Measurements from ENCODE around the gene RABL6. TPM values are rescaled to one million over a fixed set of nuclear protein-coding genes. Genes with fewer than 3 reads are reported as not detected.
"Not testable (repeated sequence)": the region's sequence is repeated elsewhere in the genome, so short reads cannot be mapped to it uniquely, and the experiment has no call there.

Gene RABL6
- polyA plus RNA-seq, 2 donors: 46.5 to 61.7 TPM

DNA sequence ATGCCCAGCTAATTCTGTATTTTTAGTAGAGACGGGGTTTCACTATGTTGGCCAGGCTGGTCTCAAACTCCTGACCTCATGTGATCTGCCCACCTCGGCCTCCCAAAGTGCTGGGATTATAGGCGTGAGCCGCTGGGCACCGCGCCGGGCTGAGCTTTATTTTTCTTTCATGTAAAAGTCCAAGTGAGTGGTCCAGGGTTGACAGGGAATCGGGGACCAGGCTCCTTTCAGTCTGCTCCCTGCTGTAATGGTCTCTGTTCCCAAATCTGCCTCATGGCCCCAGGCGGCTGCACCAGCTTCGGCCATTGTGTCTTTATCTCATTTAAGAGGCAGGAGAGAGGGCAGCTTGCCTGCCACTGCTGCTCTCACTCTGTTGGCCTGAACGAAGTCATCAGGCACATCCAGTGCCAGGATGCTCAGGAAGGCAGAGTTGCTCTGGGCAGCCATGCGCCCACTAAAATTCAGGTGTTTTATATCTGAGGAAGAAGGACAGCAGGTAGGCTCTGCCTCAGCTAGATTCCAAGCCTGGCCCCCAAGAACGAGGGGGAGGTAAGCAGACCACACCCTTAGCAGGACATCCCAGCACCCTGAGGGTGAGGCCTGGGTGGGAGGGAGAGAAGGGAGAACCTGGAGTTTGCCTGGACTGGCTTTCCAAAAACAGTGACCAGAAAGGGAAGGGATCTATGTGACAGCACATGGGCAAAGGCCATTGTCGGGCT lies 13.3 kb upstream of the RABL6 start:
- no peak overlapping the region for H3K27ac ChIP-seq (ENCODE audit: low read depth in 2 of 2, low read length in 1 of 2)
- H3K27me3 ChIP-seq (ENCODE audit: control insufficient read depth in 1 of 2, insufficient read depth in 2 of 2, low read length in 2 of 2): no peaks in the 10 kb centered on the region
- peaks cover 0 to 3% of the 10 kb centered on the region in 2 donors for H3K36me3 ChIP-seq (ENCODE audit: control insufficient read depth in 2 of 2, insufficient read depth in 2 of 2, low read length in 1 of 2)
- no peaks in the 10 kb centered on the region for H3K9me3 ChIP-seq (ENCODE audit: control insufficient read depth in 2 of 2, insufficient read depth in 1 of 2, low read depth in 1 of 2, low read length in 1 of 2)
- 85 to 87% methylated on average over 14 of the region's 14 CpGs for WGBS, 2 donors
- H3K4me3 ChIP-seq (ENCODE audit: low read depth in 1 of 2, low read length in 2 of 2): no peak overlapping the region
- H3K4me1 ChIP-seq (ENCODE audit: control insufficient read depth in 2 of 2, insufficient read depth in 2 of 2, low read length in 1 of 2): peaks cover 11 to 15% of the 10 kb centered on the region in 2 donors

DNA sequence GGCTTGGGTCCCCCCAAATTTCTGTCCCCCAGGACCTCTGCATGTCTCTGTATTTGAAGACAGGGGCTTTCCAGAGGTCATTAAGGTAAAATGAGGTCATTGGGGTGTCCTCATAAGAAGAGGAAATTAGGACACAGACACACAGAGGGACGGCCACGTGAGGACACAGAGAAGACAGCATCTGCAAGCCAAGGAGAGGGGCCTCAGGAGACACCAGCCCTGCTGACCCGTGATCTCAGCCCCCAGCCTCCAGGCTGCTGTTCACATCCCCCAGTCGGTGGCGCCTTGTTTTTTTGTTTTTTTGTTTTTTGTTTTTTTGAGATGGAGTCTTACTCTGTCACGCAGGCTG lies 12.8 kb upstream of the RABL6 start:
- no peaks in the 10 kb centered on the region for H3K9me3 ChIP-seq (ENCODE audit: control insufficient read depth in 2 of 2, insufficient read depth in 1 of 2, low read depth in 1 of 2, low read length in 1 of 2)
- H3K27ac ChIP-seq (ENCODE audit: low read depth in 2 of 2, low read length in 1 of 2): no peak overlapping the region
- H3K27me3 ChIP-seq (ENCODE audit: control insufficient read depth in 1 of 2, insufficient read depth in 2 of 2, low read length in 2 of 2): no peaks in the 10 kb centered on the region
- peaks cover 14 to 19% of the 10 kb centered on the region in 2 donors for H3K4me1 ChIP-seq (ENCODE audit: control insufficient read depth in 2 of 2, insufficient read depth in 2 of 2, low read length in 1 of 2)
- 77 to 82% methylated on average over 6 of the region's 6 CpGs for WGBS, 2 donors
- H3K36me3 ChIP-seq (ENCODE audit: control insufficient read depth in 2 of 2, insufficient read depth in 2 of 2, low read length in 1 of 2): peaks cover 0 to 3% of the 10 kb centered on the region in 2 donors
- H3K4me3 ChIP-seq (ENCODE audit: low read depth in 1 of 2, low read length in 2 of 2): no peak overlapping the region

DNA sequence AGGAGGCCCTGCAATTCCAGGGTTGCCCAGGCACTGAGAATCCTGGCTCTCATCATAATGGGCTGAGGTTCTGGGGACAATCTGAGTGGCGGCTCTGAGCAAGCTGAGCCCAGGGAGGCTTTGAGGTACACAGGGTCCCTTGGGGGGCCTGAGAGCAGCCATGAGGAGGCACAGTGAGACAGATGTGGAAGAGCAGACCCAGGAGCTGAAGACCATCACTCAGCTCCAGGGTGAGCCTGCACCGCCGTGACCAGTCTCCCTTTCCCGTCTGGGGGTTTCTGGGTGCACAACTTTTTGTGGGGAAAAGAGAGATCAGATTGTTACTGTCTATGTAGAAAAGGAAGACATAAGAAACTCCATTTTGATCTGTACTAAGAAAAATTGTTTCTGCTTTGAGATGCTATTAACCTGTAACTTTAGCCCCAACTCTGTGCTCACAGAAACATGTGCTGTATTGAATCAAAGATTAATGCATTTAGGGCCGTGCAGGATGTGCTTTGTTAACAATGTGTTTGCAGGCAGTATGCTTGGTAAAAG lies 11.4 kb upstream of the RABL6 start, which contains the start of gene CCDC183:
CCDC183 (plus strand) TSS at position 101 of the 537 bp plus-strand sequence; CDS start at position 161, 60 bp downstream.
- peaks cover 0 to 3% of the 10 kb centered on the region in 2 donors for H3K36me3 ChIP-seq (ENCODE audit: control insufficient read depth in 2 of 2, insufficient read depth in 2 of 2, low read length in 1 of 2)
- no peak within 1 kb of the TSS for H3K4me3 ChIP-seq (ENCODE audit: low read depth in 1 of 2, low read length in 2 of 2)
- H3K4me1 ChIP-seq (ENCODE audit: control insufficient read depth in 2 of 2, insufficient read depth in 2 of 2, low read length in 1 of 2): peaks cover 17 to 23% of the 10 kb centered on the region in 2 donors
- 46 to 48% methylated on average over 5 of the region's 5 CpGs for WGBS, 2 donors
- no peak within 1 kb of the TSS for H3K27ac ChIP-seq (ENCODE audit: low read depth in 2 of 2, low read length in 1 of 2)
- H3K9me3 ChIP-seq (ENCODE audit: control insufficient read depth in 2 of 2, insufficient read depth in 1 of 2, low read depth in 1 of 2, low read length in 1 of 2): no peaks in the 10 kb centered on the region
- no peaks in the 10 kb centered on the region for H3K27me3 ChIP-seq (ENCODE audit: control insufficient read depth in 1 of 2, insufficient read depth in 2 of 2, low read length in 2 of 2)

DNA sequence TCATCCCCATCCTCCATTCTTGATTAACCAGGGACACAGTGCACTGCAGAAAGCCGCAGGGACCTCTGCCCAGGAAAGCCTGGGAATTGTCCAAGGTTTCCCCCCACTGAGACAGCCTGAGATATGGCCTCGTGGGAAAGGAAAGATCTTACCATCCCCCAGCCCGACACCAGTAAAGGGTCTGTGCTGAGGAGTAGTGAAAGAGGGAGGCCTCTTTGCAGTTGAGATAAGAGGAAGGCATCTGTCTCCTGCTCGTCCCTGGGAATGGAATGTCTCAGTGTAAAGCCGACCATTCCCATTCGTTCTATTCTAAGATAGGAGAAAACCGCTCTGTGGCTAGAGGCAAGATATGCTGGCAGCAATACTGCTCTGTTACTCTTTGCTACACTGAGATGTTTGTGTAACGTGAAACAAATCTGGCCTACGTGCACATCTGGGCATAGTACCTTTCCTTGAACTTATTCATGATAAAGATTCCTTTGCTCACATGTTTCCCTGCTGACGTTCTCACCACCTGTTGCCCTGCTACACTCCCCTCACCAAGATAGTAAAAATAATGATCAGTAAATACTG lies 10.9 kb upstream of the RABL6 start:
- not testable (repeated sequence) for H3K9me3 ChIP-seq (ENCODE audit: control insufficient read depth in 2 of 2, insufficient read depth in 1 of 2, low read depth in 1 of 2, low read length in 1 of 2); H3K27me3 ChIP-seq (ENCODE audit: control insufficient read depth in 1 of 2, insufficient read depth in 2 of 2, low read length in 2 of 2); H3K4me3 ChIP-seq (ENCODE audit: low read depth in 1 of 2, low read length in 2 of 2); H3K36me3 ChIP-seq (ENCODE audit: control insufficient read depth in 2 of 2, insufficient read depth in 2 of 2, low read length in 1 of 2); H3K27ac ChIP-seq (ENCODE audit: low read depth in 2 of 2, low read length in 1 of 2)
- WGBS, 2 donors: 9 to 10% methylated on average over 10 of the region's 10 CpGs
- peaks cover 16 to 23% of the 10 kb centered on the region in 2 donors for H3K4me1 ChIP-seq (ENCODE audit: control insufficient read depth in 2 of 2, insufficient read depth in 2 of 2, low read length in 1 of 2)

DNA sequence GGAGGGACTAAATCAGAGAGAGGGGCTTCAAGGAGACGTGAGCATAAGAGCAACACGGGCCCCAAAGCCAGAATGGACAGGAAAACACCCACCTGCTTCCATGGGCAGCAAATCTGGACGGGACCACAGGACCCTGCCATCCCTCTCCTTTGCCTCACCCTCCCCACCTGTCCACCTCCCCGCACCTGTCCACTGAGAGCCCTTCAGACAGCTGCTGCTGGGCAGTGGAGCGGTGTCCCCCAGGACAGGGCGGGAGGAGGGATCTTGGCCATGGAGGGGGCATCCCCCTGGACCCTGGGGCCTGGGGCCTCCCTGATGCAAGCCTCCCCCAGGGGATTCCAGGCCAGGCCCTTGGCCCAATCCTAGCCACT lies 9.1 kb upstream of the RABL6 start:
- 64 to 74% methylated on average over 6 of the region's 6 CpGs for WGBS, 2 donors
- Histone ChIP-seq H3K4me3 (ENCODE audit: low read depth in 1 of 2, low read length in 2 of 2) (no peak overlapping the region), H3K4me1 (ENCODE audit: control insufficient read depth in 2 of 2, insufficient read depth in 2 of 2, low read length in 1 of 2) (peaks cover 10 to 16% of the 10 kb centered on the region in 2 donors), H3K27ac (ENCODE audit: low read depth in 2 of 2, low read length in 1 of 2) (no peak overlapping the region), H3K36me3 (ENCODE audit: control insufficient read depth in 2 of 2, insufficient read depth in 2 of 2, low read length in 1 of 2) (peaks cover 0 to under 1% of the 10 kb centered on the region in 2 donors), H3K9me3 (ENCODE audit: control insufficient read depth in 2 of 2, insufficient read depth in 1 of 2, low read depth in 1 of 2, low read length in 1 of 2) (no peaks in the 10 kb centered on the region), H3K27me3 (ENCODE audit: control insufficient read depth in 1 of 2, insufficient read depth in 2 of 2, low read length in 2 of 2) (no peaks in the 10 kb centered on the region)

DNA sequence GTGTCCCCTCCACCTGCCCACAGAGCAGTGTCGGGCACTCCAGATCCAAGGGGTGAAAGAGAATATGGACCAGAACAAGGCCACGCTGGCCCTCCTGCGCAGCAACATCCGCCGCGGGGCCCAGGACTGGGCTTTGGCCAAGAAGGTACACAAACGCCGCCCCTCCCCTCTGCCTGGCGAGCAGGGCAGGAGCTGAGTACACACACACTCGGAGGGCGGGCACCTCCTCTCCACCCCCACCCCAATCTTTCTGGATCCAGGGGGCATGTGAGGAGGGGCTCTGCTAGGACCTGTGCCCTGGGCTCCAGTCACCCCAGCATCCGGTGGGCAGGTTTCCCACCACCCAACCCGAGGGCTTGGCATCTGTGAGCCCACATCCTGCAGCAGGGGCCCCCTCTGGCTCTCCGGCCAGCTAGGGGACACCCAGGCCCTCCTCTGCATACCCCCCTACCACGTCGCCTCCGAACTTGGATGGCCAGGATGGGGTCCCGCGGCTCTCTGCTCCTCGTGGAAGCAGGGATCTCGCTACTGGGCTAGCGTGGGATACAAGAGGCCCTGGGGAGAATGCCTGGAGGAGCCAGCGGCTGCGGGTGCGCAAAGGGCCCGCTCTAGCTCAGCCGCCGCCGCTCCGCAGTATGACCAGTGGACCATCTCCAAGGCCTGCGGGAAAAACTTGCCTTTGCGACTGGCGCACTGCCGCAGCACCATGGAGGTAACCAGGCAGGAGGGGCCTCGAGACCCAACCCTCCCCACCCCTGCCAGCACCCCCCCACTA lies 8.5 kb upstream of the RABL6 start:
- peak overlapping the region; percentile 13 to 18 for H3K4me3 ChIP-seq (ENCODE audit: low read depth in 1 of 2, low read length in 2 of 2)
- H3K9me3 ChIP-seq (ENCODE audit: control insufficient read depth in 2 of 2, insufficient read depth in 1 of 2, low read depth in 1 of 2, low read length in 1 of 2): no peaks in the 10 kb centered on the region
- H3K4me1 ChIP-seq (ENCODE audit: control insufficient read depth in 2 of 2, insufficient read depth in 2 of 2, low read length in 1 of 2): peaks cover 10 to 21% of the 10 kb centered on the region in 2 donors
- peak overlapping the region in 1 of 2 donors; percentile 3 for H3K27ac ChIP-seq (ENCODE audit: low read depth in 2 of 2, low read length in 1 of 2)
- 17 to 20% methylated on average over 35 of the region's 35 CpGs for WGBS, 2 donors
- H3K36me3 ChIP-seq (ENCODE audit: control insufficient read depth in 2 of 2, insufficient read depth in 2 of 2, low read length in 1 of 2): no peaks in the 10 kb centered on the region
- H3K27me3 ChIP-seq (ENCODE audit: control insufficient read depth in 1 of 2, insufficient read depth in 2 of 2, low read length in 2 of 2): no peaks in the 10 kb centered on the region

DNA sequence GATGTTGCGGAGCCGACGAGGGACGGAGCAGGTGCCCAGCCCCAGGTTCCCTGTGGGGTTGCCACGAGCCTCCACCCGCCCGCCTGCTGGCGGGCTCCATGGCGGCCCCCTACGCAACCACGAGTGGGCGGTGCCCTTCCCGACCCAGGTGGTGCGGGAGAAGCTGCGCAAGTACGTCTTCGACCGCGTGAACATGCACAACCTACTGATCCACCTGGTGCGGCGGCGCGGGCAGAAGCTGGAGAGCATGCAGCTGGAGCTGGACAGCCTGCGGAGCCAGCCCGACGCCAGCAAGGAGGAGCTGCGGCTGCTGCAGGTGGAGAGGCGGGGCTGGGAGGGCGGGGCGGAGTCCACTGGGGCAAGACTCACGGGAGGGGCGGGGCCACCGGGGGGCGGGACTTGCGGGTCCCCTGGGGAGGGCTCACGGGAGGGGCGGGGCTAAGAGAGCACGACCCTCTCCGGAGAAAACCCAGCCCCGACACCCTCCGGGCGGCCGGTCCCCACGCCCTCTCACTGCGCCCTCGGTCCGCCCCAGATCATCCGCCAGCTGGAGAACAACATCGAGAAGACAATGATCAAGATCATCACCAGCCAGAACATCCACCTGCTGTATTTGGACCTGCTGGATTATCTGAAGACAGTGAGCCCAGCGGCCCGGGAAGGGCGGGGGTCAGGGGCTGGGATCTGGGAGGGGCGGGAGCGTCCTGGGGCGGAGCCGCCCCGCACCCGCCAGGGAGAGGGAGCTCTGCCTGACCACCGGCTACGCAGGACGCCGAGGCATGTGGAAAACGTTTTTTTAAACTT lies 7.7 kb upstream of the RABL6 start:
- H3K9me3 ChIP-seq (ENCODE audit: control insufficient read depth in 2 of 2, insufficient read depth in 1 of 2, low read depth in 1 of 2, low read length in 1 of 2): no peaks in the 10 kb centered on the region
- 1% methylated on average over 57 to 63 of the region's 63 CpGs for WGBS, 2 donors
- H3K36me3 ChIP-seq (ENCODE audit: control insufficient read depth in 2 of 2, insufficient read depth in 2 of 2, low read length in 1 of 2): no peaks in the 10 kb centered on the region
- H3K4me1 ChIP-seq (ENCODE audit: control insufficient read depth in 2 of 2, insufficient read depth in 2 of 2, low read length in 1 of 2): peaks cover 13 to 28% of the 10 kb centered on the region in 2 donors
- no peaks in the 10 kb centered on the region for H3K27me3 ChIP-seq (ENCODE audit: control insufficient read depth in 1 of 2, insufficient read depth in 2 of 2, low read length in 2 of 2)
- peak overlapping the region; percentile 13 to 18 for H3K4me3 ChIP-seq (ENCODE audit: low read depth in 1 of 2, low read length in 2 of 2)
- peak overlapping the region; percentile 16 to 58 for H3K27ac ChIP-seq (ENCODE audit: low read depth in 2 of 2, low read length in 1 of 2)

DNA sequence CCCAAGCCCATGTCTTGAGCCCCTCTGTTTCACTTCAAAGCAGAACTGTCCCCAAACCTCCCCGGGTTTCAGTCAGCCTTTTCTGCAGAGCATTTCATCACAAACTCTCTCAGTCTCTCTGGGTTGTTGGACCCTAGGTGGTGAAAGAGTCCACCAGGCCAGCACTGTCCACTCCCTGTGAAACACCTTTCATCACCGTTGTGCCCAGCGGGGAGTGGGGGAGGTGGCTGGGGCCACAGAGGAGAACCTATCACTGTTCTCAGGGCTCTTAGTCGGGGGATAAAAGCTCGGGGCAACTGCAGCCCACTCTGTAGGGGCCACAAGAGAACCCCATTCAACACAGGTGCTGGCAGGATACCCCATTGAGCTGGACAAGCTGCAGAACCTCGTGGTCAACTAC lies 5.4 kb upstream of the RABL6 start:
- no peaks in the 10 kb centered on the region for H3K27me3 ChIP-seq (ENCODE audit: control insufficient read depth in 1 of 2, insufficient read depth in 2 of 2, low read length in 2 of 2)
- H3K36me3 ChIP-seq (ENCODE audit: control insufficient read depth in 2 of 2, insufficient read depth in 2 of 2, low read length in 1 of 2): no peaks in the 10 kb centered on the region
- no peak overlapping the region for H3K4me3 ChIP-seq (ENCODE audit: low read depth in 1 of 2, low read length in 2 of 2)
- no peaks in the 10 kb centered on the region for H3K9me3 ChIP-seq (ENCODE audit: control insufficient read depth in 2 of 2, insufficient read depth in 1 of 2, low read depth in 1 of 2, low read length in 1 of 2)
- 79 to 82% methylated on average over 6 of the region's 6 CpGs for WGBS, 2 donors
- H3K4me1 ChIP-seq (ENCODE audit: control insufficient read depth in 2 of 2, insufficient read depth in 2 of 2, low read length in 1 of 2): peaks cover 17 to 40% of the 10 kb centered on the region in 2 donors
- no peak overlapping the region for H3K27ac ChIP-seq (ENCODE audit: low read depth in 2 of 2, low read length in 1 of 2)

DNA sequence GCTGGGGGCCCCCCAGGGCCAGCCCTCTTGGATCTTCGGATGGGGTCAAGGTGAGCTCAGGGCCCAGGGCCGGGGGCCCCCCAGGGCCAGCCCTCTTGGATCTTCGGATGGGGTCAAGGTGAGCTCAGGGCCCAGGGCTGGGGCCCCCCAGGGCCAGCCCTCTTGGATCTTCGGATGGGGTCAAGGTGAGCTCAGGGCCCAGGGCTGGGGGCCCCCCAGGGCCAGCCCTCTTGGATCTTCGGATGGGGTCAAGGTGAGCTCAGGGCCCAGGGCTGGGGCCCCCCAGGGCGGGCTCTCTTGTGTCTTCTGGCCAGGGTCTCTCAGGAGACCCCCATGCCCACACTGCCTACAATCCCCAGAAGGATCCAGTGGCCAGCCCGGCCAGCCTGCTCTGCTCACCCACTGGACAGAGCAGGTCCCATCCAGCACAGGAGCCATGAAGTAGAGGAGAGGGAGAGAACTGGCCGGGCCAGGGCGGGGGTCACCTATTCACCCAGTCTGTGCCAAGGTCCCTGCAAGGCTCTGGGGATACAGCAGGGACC lies 4.7 kb upstream of the RABL6 start:
- H3K9me3 ChIP-seq (ENCODE audit: control insufficient read depth in 2 of 2, insufficient read depth in 1 of 2, low read depth in 1 of 2, low read length in 1 of 2); H3K27me3 ChIP-seq (ENCODE audit: control insufficient read depth in 1 of 2, insufficient read depth in 2 of 2, low read length in 2 of 2); H3K27ac ChIP-seq (ENCODE audit: low read depth in 2 of 2, low read length in 1 of 2); H3K36me3 ChIP-seq (ENCODE audit: control insufficient read depth in 2 of 2, insufficient read depth in 2 of 2, low read length in 1 of 2); H3K4me3 ChIP-seq (ENCODE audit: low read depth in 1 of 2, low read length in 2 of 2): not testable (repeated sequence)
- WGBS, 2 donors: 95 to 96% methylated on average over 6 to 8 of the region's 9 CpGs
- peaks cover 17 to 40% of the 10 kb centered on the region in 2 donors for H3K4me1 ChIP-seq (ENCODE audit: control insufficient read depth in 2 of 2, insufficient read depth in 2 of 2, low read length in 1 of 2)

Measured in esophagus (tissue), 2 donors.